OCI-LY1 (cell line): ENCODE data around the gene ATG5.

Experiments used
- H2AFZ ChIP-seq: fragments of 200-600 bp; sonication (generic), shearing (Covaris generic); 2 replicates; pipeline ENCODE4 v1.6.0; 2014; ENCODE audit warnings: antibody characterized with exemption, mild to moderate bottlenecking, low read length
- H3F3A ChIP-seq: fragments of 200-600 bp; sonication (generic), shearing (Covaris generic); 2 replicates; pipeline ENCODE4 v1.6.0; 2014; ENCODE audit warnings: mild to moderate bottlenecking, antibody characterized with exemption, low read length, moderate library complexity; ENCODE audit not compliant: insufficient read depth
- H3K27ac ChIP-seq: fragments of 200-600 bp; sonication (generic); 2 replicates; pipeline ENCODE4 v1.5.1; 2014; ENCODE audit warnings: low read length, mixed run types, mild to moderate bottlenecking, low read depth; ENCODE audit not compliant: poor library complexity, severe bottlenecking
- H3K27me3 ChIP-seq: fragments of 200-600 bp; sonication (generic); 2 replicates; pipeline ENCODE4 v1.6.0; 2014; ENCODE audit warnings: antibody characterized with exemption, mild to moderate bottlenecking, low read length, moderate library complexity; ENCODE audit not compliant: insufficient read depth
- H3K36me3 ChIP-seq: fragments of 200-600 bp; sonication (generic); 2 replicates; pipeline ENCODE4 v1.6.1; 2014; ENCODE audit warnings: mild to moderate bottlenecking, antibody characterized with exemption, low read length, moderate library complexity, mixed read lengths; ENCODE audit not compliant: insufficient read depth
- H3K4me1 ChIP-seq: fragments of 200-600 bp; sonication (generic); 2 replicates; pipeline ENCODE4 v1.5.1; 2014; ENCODE audit warnings: mild to moderate bottlenecking, low read length, moderate library complexity; ENCODE audit not compliant: insufficient read depth, severe bottlenecking
- H3K4me2 ChIP-seq: fragments of 200-600 bp; sonication (generic), shearing (Covaris generic); 2 replicates; pipeline ENCODE4 v1.6.1; 2014; ENCODE audit warnings: low read length
- H3K4me3 ChIP-seq: fragments of 200-600 bp; sonication (generic); 2 replicates; pipeline ENCODE4 v1.5.1; 2014; ENCODE audit warnings: low read length, low read depth, mild to moderate bottlenecking, mixed read lengths; ENCODE audit not compliant: poor library complexity, severe bottlenecking
- H3K79me2 ChIP-seq: fragments of 200-600 bp; shearing (Covaris generic); 2 replicates; pipeline ENCODE4 v1.6.1; 2016; ENCODE audit warnings: mixed run types, low read length, mixed read lengths; ENCODE audit not compliant: insufficient read depth
- H3K9ac ChIP-seq: fragments of 200-600 bp; sonication (generic), shearing (Covaris generic); 2 replicates; pipeline ENCODE4 v1.6.1; 2014; ENCODE audit warnings: mild to moderate bottlenecking, low read length, mixed read lengths
- H3K9me2 ChIP-seq: fragments of 200-600 bp; sonication (generic), shearing (Covaris generic); 2 replicates; pipeline ENCODE4 v1.6.1; 2014; ENCODE audit warnings: low read depth, mild to moderate bottlenecking, low read length, mixed read lengths
- H3K9me3 ChIP-seq: fragments of 200-600 bp; shearing (Covaris generic); 2 replicates; pipeline ENCODE4 v1.6.1; 2014; ENCODE audit warnings: low read length, mixed read lengths
- H4K20me1 ChIP-seq: fragments of 200-600 bp; sonication (generic), shearing (Covaris generic); 2 replicates; pipeline ENCODE4 v1.6.0; 2016; ENCODE audit warnings: mild to moderate bottlenecking, low read length; ENCODE audit not compliant: insufficient read depth
- CTCF ChIP-seq: fragments of 200-600 bp; sonication (generic), shearing (Covaris generic); IDR thresholded peaks from 2 replicates; pipeline ENCODE4 v1.5.1; 2017; ENCODE audit warnings: mild to moderate bottlenecking, antibody characterized with exemption, low read length, moderate library complexity, mixed read lengths
- EZH2 ChIP-seq: fragments of 200-600 bp; sonication (generic), shearing (Covaris generic); IDR thresholded peaks from 2 replicates; pipeline ENCODE4 v1.8.0; 2017; ENCODE audit warnings: borderline replicate concordance, mixed run types, mild to moderate bottlenecking, antibody characterized with exemption, low read length, moderate library complexity, mixed read lengths

Gene ATG5

GRCh38 chr6:106165885-106166485 is 159.6 kb downstream of the ATG5 start:
- no peak overlapping the region for H3K4me3 ChIP-seq
- TF ChIP-seq CTCF, result no peak
- TF ChIP-seq EZH2, result no peak
- H3K9me3 ChIP-seq, result no peaks in the 10 kb centered on the region
- H3K9ac ChIP-seq, result no peak overlapping the region
- no peaks in the 10 kb centered on the region for H3K36me3 ChIP-seq
- H3K79me2 ChIP-seq, result no peaks in the 10 kb centered on the region
- H4K20me1 ChIP-seq, result no peaks in the 10 kb centered on the region
- H3K27ac ChIP-seq, result no peak overlapping the region
- peaks cover 22% of the 10 kb centered on the region for H3K4me1 ChIP-seq
- H3F3A ChIP-seq, result no peaks in the 10 kb centered on the region
- H3K9me2 ChIP-seq, result no peaks in the 10 kb centered on the region
- no peaks in the 10 kb centered on the region for H3K27me3 ChIP-seq
- H2AFZ ChIP-seq, result no peak overlapping the region
- H3K4me2 ChIP-seq, result no peak overlapping the region

GRCh38 chr6:106163966-106164877 is 161.3 kb downstream of the ATG5 start:
- Histone ChIP-seq H4K20me1 (no peaks in the 10 kb centered on the region), H3K4me2 (peak overlapping the region; percentile 46)

GRCh38 chr6:106163446-106163965 is 162.1 kb downstream of the ATG5 start:
- Histone ChIP-seq H4K20me1 (no peaks in the 10 kb centered on the region), H3K4me3 (no peak overlapping the region), H3K27ac (peak overlapping the region; percentile 72), H2AFZ (peak overlapping the region; percentile 48; the same call in 1 of the 2 replicates), H3K36me3 (no peaks in the 10 kb centered on the region), H3K9me2 (no peaks in the 10 kb centered on the region), H3K9ac (peak overlapping the region; percentile 48; the same call in 1 of the 2 replicates), H3K9me3 (no peaks in the 10 kb centered on the region), H3K4me2 (peak overlapping the region; percentile 46), H3K27me3 (no peaks in the 10 kb centered on the region), H3K79me2 (no peaks in the 10 kb centered on the region), H3K4me1 (peaks cover 22% of the 10 kb centered on the region), H3F3A (no peaks in the 10 kb centered on the region)
- no peak for TF ChIP-seq EZH2
- TF ChIP-seq CTCF, result no peak

More at GRCh38 chr6:106163966-106164877, 161.3 kb downstream of the ATG5 start:
- Histone ChIP-seq H3K4me3 (peak overlapping the region; percentile 30), H3K27me3 (no peaks in the 10 kb centered on the region), H3K9me2 (no peaks in the 10 kb centered on the region), H3F3A (no peaks in the 10 kb centered on the region), H3K27ac (peak overlapping the region; percentile 72), H3K9ac (peak overlapping the region; percentile 48), H3K9me3 (no peaks in the 10 kb centered on the region), H3K4me1 (peaks cover 22% of the 10 kb centered on the region), H2AFZ (peak overlapping the region; percentile 48), H3K79me2 (no peaks in the 10 kb centered on the region), H3K36me3 (no peaks in the 10 kb centered on the region)
- TF ChIP-seq EZH2, result no peak
- TF ChIP-seq CTCF, result no peak
